ENCODE results near the gene CLEC16A.
A peak's percentile ranks its signal among the peaks of the same experiment; 100 is the strongest.
"Not testable (repeated sequence)": the region's sequence is repeated elsewhere in the genome, so short reads cannot be mapped to it uniquely, and the experiment has no call there.

The CLEC16A gene

DNA sequence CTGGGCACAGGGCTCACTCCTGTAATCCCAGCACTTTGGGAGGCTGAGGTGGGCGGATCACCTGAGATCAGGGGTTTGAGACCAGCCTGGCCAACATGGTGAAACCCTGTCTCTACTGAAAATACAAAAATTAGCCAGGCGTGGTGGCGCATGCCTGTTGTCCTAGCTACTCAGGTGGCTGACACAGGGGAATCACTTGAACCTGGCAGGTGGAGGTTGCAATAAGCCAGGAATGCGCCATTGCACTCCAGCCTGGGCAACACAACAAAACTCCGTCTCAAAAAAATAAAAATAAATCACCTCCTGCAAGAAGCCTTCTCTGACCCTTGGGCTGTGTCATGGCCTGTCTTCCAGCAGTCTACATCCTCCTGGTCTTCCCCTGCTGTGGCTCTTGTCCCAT is 158.9 kb downstream of the CLEC16A start:
- not testable (repeated sequence) for DNase-seq

DNA sequence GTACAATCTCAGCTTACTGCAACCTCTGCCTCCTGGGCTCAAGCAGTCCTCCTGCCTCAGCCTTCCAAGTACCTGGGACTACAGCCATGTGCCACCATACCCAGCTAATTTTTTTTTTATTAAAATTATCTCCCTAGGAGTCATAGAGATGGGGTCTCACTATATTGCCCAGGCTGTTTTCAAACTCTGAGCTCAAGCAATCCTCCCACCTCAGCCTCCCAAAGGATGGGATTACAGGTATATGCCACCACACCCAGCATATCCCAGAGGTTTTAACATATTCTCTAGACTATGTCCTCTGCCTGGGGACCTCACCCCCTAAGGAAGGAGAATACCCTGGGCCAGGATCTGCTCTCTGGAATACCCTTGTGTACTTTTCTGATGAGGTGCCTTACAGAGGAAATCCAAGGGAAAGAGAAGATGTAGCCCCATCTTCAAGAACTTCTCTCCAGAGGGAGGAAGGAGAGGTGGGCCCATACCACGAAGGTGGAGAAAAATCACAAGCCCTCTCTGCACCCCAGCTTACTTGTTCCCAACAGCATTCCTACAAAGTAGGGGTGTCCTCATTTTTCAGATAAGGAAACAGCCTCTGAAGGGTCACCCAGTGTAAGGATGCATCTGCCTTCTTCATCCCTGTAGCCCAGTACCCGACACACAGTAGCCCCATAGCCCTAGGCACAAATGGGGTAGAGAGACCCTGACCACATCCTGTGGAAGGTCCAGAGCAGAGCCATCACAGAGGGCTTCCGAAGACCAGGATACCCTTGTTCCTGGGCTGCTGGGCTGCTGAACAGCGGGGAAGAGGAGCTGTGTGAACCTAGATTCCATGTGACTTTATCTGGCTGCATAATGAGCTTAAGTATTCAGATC is 160.0 kb downstream of the CLEC16A start:
- DNase-seq = no peak

DNA sequence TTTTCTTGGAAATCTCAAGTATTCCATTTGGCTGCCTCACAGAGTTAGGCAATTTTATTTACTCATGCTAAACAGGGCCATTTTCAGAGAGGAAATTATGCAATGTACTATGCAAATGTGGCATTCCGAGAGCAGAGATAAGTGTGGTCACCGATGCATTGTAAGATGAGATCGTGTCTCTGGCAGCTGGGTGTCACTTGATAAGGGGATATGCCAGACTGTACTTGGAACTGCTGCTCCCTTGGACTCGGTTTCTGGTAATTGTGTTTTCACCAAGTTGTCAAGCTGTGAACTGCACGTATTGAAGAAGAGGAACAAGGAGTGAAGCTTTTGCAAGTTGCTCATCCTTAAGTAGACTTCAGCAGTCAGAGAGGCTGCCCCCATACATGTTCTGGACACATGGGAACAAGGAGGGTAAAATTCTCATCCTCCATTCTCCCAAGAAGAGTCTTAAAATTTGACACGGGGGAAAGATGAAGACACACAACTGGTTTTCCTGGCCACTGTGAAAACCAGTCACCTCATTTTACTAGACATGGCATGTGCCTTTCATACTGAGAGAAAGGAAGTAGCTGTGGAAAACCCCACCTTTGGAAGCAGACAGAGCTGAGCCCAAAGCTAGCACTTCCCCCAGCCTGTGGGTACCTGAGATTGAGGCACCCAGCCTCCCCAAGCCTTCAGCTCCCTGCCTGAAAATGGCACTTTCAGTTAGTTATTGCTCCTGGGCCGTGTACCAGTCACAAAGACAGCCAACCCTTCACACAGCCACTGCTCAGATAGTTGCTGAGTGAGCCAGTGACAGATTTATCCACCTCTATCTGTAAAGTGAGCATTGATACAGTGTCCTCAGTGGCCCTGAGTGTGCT is 160.9 kb downstream of the CLEC16A start:
- DNase-seq = no peak

DNA sequence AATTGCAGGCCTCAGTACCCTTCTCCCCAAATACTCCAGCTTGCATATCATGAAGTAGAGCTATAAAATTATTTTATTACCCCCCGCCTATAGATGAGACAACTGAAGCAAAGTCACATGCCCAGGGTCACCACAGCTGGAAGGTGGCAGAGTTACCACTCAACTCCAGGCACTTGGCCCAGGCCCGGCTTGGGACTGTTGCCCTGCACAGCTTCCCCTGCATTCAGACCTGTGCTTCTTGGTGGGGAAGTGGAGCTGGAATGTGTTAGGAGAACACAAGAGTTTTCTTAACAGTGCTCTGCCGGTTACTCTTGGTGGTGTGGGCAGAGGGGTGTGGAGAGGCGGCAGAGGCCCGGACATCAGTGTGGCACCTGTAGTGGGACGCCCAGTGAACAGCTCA is 162.4 kb downstream of the CLEC16A start:
- DNase-seq = no peak

DNA sequence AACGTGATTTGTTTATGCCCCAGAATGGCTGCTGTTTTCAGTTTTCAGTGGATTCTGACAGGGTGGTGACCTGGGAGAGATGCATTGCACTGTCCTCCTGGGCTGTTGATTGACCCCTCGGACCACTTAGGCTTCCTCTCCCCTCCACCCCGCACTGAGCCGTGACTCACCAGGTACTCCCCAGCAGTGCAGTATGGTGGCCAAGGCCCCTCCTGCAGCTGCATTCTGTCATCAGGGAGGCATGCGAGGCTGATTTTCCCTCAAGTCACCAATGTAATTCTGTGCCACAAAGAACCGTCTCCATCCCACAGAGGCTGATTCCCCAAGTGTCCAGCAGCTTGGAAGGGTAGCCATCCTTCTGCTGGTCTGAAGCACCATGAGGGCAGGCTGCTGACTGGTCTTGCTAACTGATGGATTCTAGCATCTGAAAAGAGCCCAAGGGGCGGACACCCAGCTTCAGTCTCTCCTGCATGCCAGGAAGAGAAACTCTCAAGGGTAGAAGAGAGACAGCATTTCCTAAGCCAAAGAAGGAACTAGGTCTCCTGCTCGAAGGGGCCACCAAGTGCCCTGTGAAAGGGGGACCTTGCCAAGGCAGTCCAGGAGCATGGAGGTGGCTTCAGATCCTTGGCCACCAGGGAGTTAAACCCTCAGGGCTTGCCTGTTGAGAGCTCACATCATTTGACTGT is 163.6 kb downstream of the CLEC16A start:
- no peak for DNase-seq

DNA sequence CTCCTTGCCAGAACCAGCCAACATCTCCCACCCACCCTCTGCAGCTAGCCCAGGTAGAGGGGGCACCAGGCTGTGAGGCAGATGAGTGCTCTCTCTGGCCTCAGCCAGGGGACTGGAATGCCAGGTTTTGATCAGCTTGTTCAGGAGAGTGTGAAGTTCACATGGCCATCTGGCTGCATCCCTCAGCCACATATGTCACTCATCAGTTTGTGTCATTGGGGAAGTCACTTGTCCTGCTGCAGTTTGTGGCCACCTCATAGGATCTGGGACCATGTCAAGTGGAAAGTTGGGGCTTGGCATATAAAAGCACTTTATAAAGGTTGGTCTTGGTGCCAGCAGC is 164.1 kb downstream of the CLEC16A start:
- no peak for DNase-seq

DNA sequence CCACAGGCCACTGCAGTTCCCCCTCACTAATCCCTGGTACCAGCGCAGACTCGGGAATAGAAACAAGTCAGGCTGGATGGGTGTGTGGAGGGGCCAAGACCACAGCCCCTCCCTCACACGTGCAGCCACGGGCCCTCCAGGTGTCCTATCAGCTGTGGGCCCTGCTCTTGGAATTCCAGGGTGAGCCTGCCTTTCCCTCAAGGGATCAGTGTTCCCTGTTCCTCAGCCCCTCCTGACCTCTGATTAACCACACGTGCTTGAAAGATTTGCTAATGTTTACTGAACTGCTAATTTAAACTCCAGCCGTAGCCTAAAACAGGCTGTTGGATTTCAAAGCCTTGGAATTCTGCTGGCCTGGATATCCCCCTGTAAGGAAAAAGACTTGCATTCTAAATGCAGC is 165.2 kb downstream of the CLEC16A start:
- no peak for DNase-seq

DNA sequence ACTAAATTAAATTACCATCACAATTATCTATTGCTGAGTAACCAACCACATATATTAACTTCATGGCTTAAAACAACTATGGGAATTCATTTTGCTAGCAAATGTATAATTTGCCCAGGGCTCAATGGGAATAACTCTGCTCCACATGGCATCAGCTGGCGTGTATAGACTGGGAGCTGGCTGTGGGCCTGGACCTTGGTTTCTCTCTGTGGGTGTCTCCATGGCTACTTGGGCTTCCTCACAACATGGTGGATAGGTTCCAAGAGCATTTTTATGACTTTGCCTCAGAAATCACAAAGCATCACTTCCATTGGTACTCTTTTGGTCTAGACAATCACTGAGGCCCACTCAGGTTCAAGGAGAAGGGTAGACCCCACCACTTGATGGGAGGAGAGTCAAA is 166.8 kb downstream of the CLEC16A start:
- DNase-seq = no peak

DNA sequence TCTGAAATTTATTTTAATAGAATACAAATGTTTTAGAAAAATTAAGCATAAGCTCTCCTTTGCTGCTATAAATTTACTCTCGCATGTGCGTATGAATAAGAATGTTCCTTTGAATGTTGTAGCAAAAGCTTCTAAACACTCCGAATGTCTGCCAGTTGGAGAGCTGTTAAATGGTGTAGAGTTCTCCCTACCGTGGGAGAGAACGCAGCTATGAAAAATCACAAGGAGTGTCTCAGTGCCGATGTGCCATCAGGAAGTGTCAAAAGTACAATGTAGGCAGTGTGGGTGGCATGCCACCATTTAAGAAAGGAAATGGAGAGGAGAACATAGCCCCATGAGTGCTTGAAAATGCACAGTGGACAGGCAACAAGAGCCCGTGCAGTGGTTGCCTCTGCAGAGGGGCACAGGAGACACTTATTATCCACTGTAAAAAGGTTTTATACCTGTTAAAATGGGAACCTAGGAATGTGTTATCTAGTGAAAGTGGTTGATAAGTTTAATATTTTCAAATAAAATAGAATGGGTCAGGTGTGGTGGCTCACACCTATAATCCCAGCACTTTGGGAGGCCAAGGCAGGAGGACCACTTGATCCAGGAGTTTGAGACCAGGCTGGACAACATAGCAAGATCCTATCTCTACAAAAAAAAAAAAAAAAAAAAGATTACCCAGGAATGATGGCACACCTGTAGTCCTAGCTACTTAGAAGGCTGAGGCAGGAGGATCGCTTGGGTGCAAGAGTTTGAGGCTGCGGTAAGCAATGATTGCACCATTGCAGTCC is 167.7 kb downstream of the CLEC16A start:
- DNase-seq = no peak

DNA sequence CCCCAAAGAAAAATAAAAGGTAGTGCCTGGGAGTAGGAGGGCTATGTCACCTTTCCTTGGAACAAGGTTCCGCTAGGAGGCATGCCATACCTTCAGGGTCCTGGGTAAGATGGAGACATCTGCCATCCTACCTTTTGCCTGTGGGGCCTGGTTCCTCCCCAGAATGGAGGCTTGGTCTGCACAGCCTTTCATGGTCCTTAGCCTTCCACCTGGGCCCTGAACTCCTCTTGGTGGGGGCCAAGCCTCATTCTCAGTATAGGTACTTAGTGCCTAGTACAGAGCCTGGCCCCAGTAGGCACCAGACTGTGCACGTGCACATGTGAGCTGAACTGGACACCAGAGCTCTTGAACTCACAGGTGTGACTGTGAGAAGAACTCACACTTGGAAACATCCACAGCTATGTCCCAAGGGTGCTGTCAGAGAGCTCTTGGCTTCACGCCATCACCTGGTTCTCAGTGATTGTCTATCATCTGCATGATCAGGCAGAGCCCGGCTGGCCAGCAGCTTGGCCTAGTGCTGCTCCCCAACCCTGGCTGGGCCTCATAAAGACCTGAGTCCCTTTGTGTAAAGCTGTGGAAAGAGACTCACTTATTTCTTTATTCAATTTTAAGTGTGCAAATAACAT is 168.5 kb downstream of the CLEC16A start:
- peak; percentile 67 for DNase-seq

DNA sequence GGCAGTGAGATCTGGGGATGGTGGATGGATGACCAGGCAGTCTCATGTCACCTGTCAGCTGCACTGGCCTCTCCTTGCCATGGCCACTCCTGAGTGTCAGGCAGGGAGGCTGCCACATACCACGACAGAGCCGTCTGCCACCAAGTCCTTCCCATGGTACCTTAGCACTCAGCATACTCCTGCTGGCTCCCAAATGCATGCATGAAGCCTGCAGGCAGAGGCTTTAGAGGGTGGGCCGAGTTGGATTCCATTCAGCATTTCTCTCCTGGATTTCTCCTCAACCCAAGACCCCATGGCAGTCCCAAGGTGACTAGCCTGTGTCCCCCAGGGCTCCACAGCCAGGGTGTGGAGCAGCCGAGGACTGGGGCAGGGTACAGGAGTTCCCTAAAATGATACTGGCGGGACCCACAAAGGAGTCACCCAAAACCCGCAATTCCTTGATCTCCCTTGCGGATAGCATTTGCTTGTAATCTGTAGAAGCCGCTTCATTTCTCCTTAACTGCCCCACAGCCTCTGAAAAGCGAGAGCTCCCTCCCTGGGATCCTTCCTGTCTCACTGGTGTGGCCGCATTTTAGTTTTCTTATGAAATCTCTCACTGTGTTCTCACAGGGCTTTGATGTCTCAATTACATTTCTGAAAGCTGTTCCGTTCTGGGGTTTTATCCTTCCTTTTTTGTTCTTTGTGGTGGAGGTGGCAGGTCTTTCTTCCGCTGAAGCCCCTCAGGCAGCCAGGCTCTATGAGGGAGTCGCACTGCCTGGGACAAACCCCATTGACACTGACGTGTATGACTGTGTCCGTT is 170.2 kb downstream of the CLEC16A start:
- peak; percentile 74 for DNase-seq

DNA sequence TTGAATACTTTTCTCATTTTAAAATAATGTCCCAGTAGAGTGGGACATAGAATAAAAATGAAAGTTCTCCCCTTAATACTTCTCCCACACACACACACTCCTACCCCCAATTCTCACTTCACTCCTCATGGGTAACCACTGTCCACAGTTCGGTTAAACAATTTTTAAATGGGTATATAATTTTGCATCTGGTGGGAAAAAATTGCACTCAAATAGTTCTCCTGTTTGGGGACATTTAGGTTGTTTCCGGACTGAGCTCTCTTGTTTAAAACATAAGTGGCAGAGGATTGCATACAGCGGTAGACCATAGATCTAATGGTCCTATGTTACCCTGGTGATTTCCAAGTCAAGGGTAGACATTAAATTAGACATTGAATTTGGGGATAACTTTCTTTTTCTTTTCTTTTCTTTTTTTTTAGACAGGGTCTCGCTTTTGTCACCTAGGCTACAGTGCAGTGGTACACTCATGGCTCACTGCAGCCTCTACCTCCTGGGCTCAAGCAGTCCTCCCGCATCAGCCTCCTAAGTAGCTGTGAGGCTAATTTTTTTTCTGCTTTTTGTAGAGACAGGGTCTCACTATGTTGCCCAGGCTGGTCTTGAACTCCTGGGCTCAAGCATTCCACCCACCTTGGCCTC is 173.3 kb downstream of the CLEC16A start:
- no peak for DNase-seq

DNA sequence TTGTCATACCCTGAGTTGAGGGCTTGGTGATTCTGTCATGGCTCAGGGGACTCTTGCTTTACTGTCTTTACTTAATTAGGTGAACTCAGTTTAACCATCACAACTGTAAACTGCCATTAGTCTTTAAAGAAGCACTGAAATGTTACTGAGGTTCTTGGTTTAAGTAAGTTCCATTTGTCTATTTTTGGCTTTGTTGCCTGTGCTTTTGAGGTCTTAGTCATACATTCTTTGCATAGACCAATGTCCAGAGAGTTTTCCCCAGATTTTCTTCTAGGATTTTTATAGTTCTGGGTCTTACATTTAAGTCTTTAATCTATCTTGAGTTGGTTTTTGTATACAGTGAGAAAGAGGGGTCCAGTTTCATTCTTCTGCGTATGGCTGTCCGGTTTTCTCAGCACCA is 174.1 kb downstream of the CLEC16A start:
- no peak for DNase-seq

DNA sequence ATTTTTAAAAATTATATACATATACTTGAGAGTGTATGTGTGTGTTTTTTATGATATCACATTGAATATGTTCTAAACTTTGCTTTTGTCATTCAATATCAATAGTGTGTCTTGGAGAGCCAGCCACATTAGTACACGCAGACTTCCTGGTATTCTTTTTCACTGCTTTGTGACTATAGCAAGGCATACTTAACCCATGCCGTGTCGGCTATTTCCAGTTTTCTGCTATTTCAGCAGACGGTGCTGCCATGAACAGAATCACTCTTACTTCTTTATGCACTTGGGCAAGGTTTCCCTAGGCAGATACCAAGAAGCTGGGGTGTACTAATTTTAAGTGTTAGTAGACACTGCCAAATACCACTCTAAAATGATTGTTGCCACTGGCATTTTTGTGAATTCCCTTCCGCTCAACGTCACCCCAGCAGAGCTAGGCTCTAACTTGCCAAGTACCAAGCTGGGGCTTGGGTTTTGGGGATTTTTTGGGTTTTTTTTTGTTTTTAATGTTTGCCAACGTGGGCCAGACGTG is 176.8 kb downstream of the CLEC16A start:
- DNase-seq = no peak

DNA sequence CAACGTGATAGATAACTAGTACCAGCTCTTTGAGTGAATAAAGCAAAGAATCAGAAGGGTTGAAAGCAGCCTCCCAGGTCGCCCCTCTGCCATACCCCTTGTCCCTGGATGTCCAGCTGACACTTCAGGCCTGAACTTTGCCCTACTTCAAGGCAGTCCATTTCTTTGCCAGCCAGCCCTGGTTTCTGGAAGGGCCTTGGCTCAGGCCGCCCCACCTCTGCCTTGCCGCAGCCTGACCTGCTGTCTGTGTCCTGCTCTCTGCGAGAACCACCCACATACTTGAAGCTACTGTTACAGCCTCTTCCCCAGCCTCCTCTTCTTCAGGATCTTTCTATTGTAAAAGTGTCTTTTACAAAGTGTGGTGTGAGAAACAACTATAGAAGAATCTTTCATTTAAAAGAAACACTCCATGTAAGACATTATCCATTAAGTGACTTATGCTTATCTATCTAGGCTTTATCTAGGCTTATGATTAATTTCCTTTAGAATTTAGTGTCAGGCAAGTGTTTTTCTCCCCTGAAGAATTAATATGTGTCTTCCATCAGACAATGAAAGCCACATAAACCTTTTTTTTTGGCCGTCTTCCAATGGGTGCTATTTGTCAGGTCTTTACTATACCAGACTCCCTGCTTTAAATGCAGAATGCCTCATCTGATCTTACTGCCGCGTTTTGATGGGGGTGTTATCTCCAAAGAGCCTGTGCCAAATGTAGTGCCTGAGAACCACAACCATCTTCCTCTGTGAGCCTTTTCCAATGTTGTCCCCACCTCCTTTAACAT is 177.7 kb downstream of the CLEC16A start:
- no peak for DNase-seq

DNA sequence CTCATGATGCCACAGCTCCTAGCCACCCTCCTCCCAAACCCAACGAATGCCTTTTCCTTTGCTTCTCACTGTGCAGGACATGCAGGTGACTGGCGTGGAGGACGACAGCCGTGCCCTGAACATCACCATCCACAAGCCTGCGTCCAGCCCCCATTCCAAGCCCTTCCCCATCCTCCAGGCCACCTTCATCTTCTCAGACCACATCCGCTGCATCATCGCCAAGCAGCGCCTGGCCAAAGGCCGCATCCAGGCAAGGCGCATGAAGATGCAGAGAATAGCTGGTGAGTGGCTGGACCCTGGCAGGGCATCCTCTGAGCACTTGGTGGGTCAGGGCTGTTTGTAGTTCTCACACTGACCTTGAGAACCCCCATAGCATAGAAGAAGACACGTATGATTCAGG is 179.3 kb downstream of the CLEC16A start:
- no peak for DNase-seq

DNA sequence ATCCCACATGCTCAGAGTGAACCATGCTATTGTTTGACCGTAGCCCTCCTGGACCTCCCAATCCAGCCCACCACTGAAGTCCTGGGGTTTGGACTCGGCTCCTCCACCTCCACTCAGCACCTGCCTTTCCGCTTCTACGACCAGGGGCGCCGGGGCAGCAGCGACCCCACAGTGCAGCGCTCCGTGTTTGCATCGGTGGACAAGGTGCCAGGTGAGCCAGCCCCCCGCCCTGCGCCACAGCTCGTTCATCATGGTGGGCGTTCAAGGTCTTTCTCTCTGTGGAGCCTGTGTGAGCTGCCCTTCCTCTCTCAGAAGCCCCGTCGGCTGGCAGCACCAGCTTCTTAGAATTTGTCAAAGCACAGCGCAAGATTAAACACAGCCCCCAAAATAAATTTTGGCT is 181.6 kb downstream of the CLEC16A start:
- no peak for DNase-seq

DNA sequence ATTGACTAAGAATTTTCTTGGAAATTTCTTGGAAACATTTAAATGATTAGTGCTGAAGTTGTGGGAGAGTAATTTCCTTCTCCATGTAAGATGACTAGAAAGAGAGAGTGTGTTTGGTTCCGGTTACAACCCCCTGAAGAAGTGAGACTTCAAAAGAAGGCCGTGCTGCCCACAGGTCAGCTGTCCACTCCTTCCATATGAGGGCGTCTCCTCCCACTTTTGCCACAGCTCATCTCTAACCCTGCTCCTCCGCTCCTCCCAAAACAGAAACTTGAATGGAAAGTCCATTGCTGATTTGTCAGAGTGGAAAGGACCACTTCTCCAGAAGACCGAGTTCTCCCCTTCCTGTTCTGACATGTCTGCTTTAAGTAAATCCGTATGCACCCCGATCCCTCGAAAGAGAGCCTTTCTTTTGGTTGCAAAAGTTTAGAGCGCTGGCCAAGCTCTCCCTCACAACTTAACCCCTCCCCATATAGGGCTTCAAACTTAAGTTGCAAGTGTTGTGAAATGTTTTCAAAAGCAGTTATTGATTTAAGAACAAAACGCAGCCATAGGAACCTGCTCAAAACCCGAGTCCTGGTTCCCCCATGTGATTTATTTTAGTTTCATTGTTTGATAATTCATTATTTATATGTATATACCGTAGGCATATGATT is 182.2 kb downstream of the CLEC16A start:
- DNase-seq = no peak

DNA sequence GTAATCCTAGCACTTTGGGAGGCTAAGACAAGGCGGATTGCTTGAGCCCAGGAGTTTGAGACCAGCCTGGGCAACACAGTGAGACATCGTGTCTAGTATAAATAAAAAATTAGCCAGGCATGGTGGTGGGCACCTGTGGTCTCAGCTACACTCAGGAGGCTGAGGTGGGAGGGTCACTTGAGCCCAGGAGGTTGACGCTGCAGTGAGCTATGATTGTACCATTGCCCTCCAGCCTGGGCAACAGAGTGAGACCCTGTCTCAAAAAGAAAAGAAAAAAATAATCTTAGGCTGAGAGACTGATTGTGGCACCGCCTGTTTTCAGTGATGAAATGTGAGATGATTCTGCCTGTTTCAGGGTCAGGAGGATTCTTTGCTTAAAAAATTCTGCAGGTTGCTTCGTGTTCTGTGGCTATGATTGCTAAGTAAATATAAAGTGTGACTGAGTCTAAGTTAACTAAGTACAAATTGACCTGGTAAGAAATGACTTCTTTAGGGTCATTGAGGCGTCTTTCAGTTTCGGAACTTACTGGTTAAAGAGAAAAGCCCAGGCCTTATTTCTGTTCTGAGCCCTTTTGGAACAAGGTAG is 183.3 kb downstream of the CLEC16A start:
- no peak for DNase-seq

Data from activated CD8-positive, alpha-beta memory T cell treated with anti-CD3 and anti-CD28 coated beads, Interleukin-2, amount 50 U/mL, for 48 hours (primary cell).